Ascending aorta (tissue), 2 donors: ENCODE measurements around the gene OCRL. TPM values are rescaled to one million over a fixed set of nuclear protein-coding genes. Genes with fewer than 3 reads are reported as not detected.

Experiments
- DNase-seq, 2 donors: peaks; one replicate each; pipeline ENCODE4 v3.0.0-alpha.2; 2019; ENCODE audit warnings: low spot score in 2 of 2
- H3K27ac ChIP-seq, 2 donors: fragments of 200-600 bp; sonication (generic); one replicate each; pipeline ENCODE4 v1.5.1; 2016 to 2017; ENCODE audit warnings: mild to moderate bottlenecking in 1 of 2
- H3K27me3 ChIP-seq: fragments of 200-600 bp; sonication (generic); one replicate; pipeline ENCODE4 v1.5.1; 2017
- H3K36me3 ChIP-seq, 2 donors: fragments of 200-600 bp; sonication (generic); one replicate each; pipeline ENCODE4 v1.5.1; 2016
- H3K4me1 ChIP-seq, 2 donors: fragments of 200-600 bp; sonication (generic); one replicate each; pipeline ENCODE4 v1.5.1; 2016 to 2017; ENCODE audit warnings: mild to moderate bottlenecking in 1 of 2
- H3K4me3 ChIP-seq, 2 donors: fragments of 200-600 bp; sonication (generic); one replicate each; pipeline ENCODE4 v1.5.1; 2016 to 2017; ENCODE audit warnings: mild to moderate bottlenecking in 1 of 2
- H3K9me3 ChIP-seq, 2 donors: fragments of 200-600 bp; sonication (generic); one replicate each; pipeline ENCODE4 v1.5.1; 2016
- intact Hi-C: fragments of 100-400 bp; cut with DNase I; formaldehyde crosslinking; loops from one replicate; pipeline ENCODE4 v1.15.1; 2023
- total RNA-seq: library from RNA; depleted of rRNA; stranded (reverse); fragments of >200 nt; gene quantifications from one replicate; pipeline ENCODE4 v1.1.0, GENCODE V29; 2016
- TF ChIP-seq, protein P1 (sequence below), 3 experiments: fragments of 200-600 bp in 2 of 3; fragments of 450-650 bp in 1 of 3; sonication (generic) in 2 of 3; IDR thresholded peaks; one replicate each; pipeline ENCODE4 v1.5.1; 2016 to 2019; ENCODE audit warnings: antibody characterized with exemption in 3 of 3, mild to moderate bottlenecking in 1 of 3, moderate library complexity in 1 of 3

OCRL gene
- total RNA-seq, 1 donor from 2014 or later, result 22.4 TPM

GRCh38 chrX:129576539-129576938 is 36.5 kb downstream of the OCRL start:
- TF ChIP-seq, protein P1, sequence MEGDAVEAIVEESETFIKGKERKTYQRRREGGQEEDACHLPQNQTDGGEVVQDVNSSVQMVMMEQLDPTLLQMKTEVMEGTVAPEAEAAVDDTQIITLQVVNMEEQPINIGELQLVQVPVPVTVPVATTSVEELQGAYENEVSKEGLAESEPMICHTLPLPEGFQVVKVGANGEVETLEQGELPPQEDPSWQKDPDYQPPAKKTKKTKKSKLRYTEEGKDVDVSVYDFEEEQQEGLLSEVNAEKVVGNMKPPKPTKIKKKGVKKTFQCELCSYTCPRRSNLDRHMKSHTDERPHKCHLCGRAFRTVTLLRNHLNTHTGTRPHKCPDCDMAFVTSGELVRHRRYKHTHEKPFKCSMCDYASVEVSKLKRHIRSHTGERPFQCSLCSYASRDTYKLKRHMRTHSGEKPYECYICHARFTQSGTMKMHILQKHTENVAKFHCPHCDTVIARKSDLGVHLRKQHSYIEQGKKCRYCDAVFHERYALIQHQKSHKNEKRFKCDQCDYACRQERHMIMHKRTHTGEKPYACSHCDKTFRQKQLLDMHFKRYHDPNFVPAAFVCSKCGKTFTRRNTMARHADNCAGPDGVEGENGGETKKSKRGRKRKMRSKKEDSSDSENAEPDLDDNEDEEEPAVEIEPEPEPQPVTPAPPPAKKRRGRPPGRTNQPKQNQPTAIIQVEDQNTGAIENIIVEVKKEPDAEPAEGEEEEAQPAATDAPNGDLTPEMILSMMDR (IDR thresholded peaks at IDR 0.05), result no peak
- intact Hi-C loops, result no loop called here
- no peak overlapping the region for H3K4me3 ChIP-seq
- DNase-seq, result no peak
- no peaks in the 10 kb centered on the region for H3K27me3 ChIP-seq
- H3K36me3 ChIP-seq, result peaks cover 0 to 8% of the 10 kb centered on the region in 2 donors
- H3K4me1 ChIP-seq, result peaks cover 0 to 9% of the 10 kb centered on the region in 2 donors
- H3K9me3 ChIP-seq, result no peaks in the 10 kb centered on the region
- peak overlapping the region; percentile 39 to 54 for H3K27ac ChIP-seq

GRCh38 chrX:129577473-129577872 is 37.4 kb downstream of the OCRL start:
- TF ChIP-seq, protein P1 (IDR thresholded peaks at IDR 0.05), result no peak
- H3K27ac ChIP-seq, result peak overlapping the region; percentile 39 to 68
- peaks cover 0 to 9% of the 10 kb centered on the region in 2 donors for H3K4me1 ChIP-seq
- peaks cover 0 to 8% of the 10 kb centered on the region in 2 donors for H3K36me3 ChIP-seq
- intact Hi-C loops, result no loop called here
- peak in 1 of 2 donors; percentile 80 for DNase-seq
- H3K4me3 ChIP-seq, result no peak overlapping the region
- no peaks in the 10 kb centered on the region for H3K9me3 ChIP-seq
- no peaks in the 10 kb centered on the region for H3K27me3 ChIP-seq

DNA sequence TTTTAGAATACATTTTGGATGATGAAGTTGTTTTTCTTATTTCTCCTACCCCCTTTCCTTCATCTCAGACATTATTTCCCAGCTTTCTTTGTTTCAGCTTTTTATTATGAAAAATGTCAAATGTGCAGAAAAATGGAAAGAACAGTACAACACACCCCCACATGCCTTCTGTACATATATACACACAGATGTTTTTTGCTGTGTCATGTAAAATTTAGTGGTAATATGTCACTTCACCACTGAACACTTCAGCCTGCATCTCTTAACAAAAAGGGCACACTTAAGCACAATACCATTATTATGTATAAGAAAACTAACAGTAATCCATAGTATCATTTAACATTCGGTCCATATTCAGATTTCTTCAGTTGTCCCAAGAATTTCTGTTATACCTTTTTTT is 37.8 kb downstream of the OCRL start:
- peak overlapping the region; percentile 31 to 68 for H3K27ac ChIP-seq
- peaks cover 0 to 8% of the 10 kb centered on the region in 2 donors for H3K4me1 ChIP-seq
- TF ChIP-seq, protein P1 (IDR thresholded peaks at IDR 0.05), result no peak
- intact Hi-C loops, result no loop called here
- H3K36me3 ChIP-seq, result peaks cover 0 to 8% of the 10 kb centered on the region in 2 donors
- no peaks in the 10 kb centered on the region for H3K9me3 ChIP-seq
- H3K27me3 ChIP-seq, result no peaks in the 10 kb centered on the region
- DNase-seq, result no peak
- H3K4me3 ChIP-seq, result no peak overlapping the region

DNA sequence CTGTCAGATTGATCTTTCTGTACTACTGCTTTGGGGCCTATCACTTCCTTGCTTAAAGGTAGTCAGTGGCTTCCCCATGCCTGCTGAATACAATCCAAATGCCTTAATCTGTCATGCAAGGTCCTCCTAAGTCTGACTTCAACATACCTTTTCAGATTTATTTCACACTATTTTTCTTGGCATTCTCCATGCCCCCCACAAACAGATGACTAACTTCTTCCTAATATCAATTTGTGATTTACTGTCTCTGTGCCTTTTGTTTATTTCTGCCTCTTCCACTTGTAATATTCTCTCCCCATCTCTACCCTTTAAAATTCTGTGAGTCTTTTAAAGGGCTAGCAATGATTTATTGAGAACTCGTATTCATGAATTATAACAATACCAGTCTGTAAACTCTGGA is 41.8 kb downstream of the OCRL start:
- Histone ChIP-seq H3K4me1 (peaks cover 0 to 4% of the 10 kb centered on the region in 2 donors), H3K27me3 (no peaks in the 10 kb centered on the region), H3K36me3 (peaks cover 0 to under 1% of the 10 kb centered on the region in 2 donors), H3K4me3 (no peak overlapping the region), H3K9me3 (no peaks in the 10 kb centered on the region), H3K27ac (no peak overlapping the region)
- intact Hi-C loops, result no loop called here
- TF ChIP-seq, protein P1 (IDR thresholded peaks at IDR 0.05), result no peak
- DNase-seq, result no peak

- DNase-seq, result no peak
- H3K36me3 ChIP-seq, result peaks cover 0 to 22% of the 10 kb centered on the region in 2 donors
- no peak overlapping the region for H3K4me3 ChIP-seq
- no peaks in the 10 kb centered on the region for H3K27me3 ChIP-seq
- TF ChIP-seq, protein P1 (IDR thresholded peaks at IDR 0.05), result no peak
- no peaks in the 10 kb centered on the region for H3K4me1 ChIP-seq
- intact Hi-C loops, result no loop called here
- H3K27ac ChIP-seq, result no peak overlapping the region
- no peaks in the 10 kb centered on the region for H3K9me3 ChIP-seq
These were observed 45.1 kb downstream of the OCRL start for GRCh38 chrX:129585167-129585566.

DNA sequence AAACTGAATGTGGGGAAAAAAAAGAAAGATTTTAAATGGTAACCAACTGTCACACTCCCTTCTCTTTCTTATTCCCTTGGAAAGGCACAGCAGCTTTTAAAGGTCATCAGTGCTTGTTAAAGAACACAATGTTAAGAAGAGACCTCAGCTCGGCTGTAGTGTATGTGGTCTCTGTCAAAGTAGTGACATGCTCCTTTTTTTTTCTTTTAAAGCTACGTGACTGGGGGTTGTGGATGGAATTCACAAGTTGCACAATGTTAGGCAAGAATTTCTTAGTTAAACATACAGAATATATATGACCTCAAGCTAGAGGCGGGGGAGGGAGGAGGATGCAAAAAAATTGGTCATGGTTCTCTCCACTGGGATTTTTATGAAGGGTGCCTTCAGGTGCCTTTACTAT is 45.6 kb downstream of the OCRL start:
- Histone ChIP-seq H3K9me3 (no peaks in the 10 kb centered on the region), H3K4me1 (no peaks in the 10 kb centered on the region), H3K27me3 (no peaks in the 10 kb centered on the region), H3K36me3 (peaks cover 0 to 22% of the 10 kb centered on the region in 2 donors), H3K27ac (no peak overlapping the region), H3K4me3 (no peak overlapping the region)
- TF ChIP-seq, protein P1 (IDR thresholded peaks at IDR 0.05), result no peak
- intact Hi-C loops, result no loop called here
- no peak for DNase-seq
